Mucosa of descending colon (tissue), 3 donors: Measurements from ENCODE around the gene CARD6. TPM values are rescaled to one million over a fixed set of nuclear protein-coding genes. Genes with fewer than 3 reads are reported as not detected.
"Not testable (repeated sequence)": the region's sequence is repeated elsewhere in the genome, so short reads cannot be mapped to it uniquely, and the experiment has no call there.

Source experiments
- ATAC-seq: fragments of 200-7000 bp; cut with Tn5 transposase; one replicate; pipeline ENCODE4 v1.9.1; 2020; ENCODE audit warnings: mild to moderate bottlenecking, moderate library complexity
- DNase-seq, 3 donors: peaks; one replicate each; pipeline ENCODE4 v3.0.0-alpha.2; 2020
- H3K36me3 ChIP-seq: fragments of 200-600 bp; one replicate; pipeline ENCODE4 v1.8.0; 2021; ENCODE audit warnings: low read depth, mild to moderate bottlenecking
- H3K4me1 ChIP-seq: fragments of 200-600 bp; one replicate; pipeline ENCODE4 v1.8.0; 2021; ENCODE audit warnings: low read depth, mild to moderate bottlenecking
- H3K4me3 ChIP-seq: fragments of 200-600 bp; one replicate; pipeline ENCODE4 v1.8.0; 2021; ENCODE audit warnings: mild to moderate bottlenecking
- H3K9me3 ChIP-seq: fragments of 200-600 bp; one replicate; pipeline ENCODE4 v1.8.0; 2021; ENCODE audit warnings: mild to moderate bottlenecking
- CTCF ChIP-seq: fragments of 200-600 bp; IDR thresholded peaks from one replicate; pipeline ENCODE4 v1.8.0; 2022; ENCODE audit warnings: antibody characterized with exemption, mild to moderate bottlenecking
- intact Hi-C, 2 donors: fragments of 100-400 bp; cut with DNase I in 1 of 2; cut with micrococcal nuclease in 1 of 2; formaldehyde crosslinking; loops; one replicate each; pipeline versions ENCODE4 v1.11.0 to v1.11.1; 2022; cut with DNase I, micrococcal nuclease
- total RNA-seq, 3 donors: library from RNA; stranded (reverse); fragmentation: NEBNext Ultra II Directional in 2 of 3; extraction: Animal tissue kit (Norgen Biotek cat#: 25700) in 2 of 3; gene quantifications; one replicate each; pipeline versions ENCODE4 v1.2.1 to v1.2.4, GENCODE V29; 2021 to 2023
- donor health status: DM: no; HTN: no; CAD: no; lungs with moderate emphysema.
- donor health status: DM: no; HTN: no; CAD: no.
- donor health status: DM: no; HTN: yes; CAD: no.

Gene CARD6
- total RNA-seq, 3 donors from 2014 or later, result 1.7 to 6.3 (median 3.5) TPM

GRCh38 chr5:40812125-40812524 lies 29.0 kb upstream of the CARD6 start:
- DNase-seq (no peak), ATAC-seq (peak; percentile 68)
- no peaks in the 10 kb centered on the region for H3K4me1 ChIP-seq
- TF ChIP-seq CTCF, result no peak
- H3K9me3 ChIP-seq, result no peaks in the 10 kb centered on the region
- H3K4me3 ChIP-seq, result no peak overlapping the region
- no peaks in the 10 kb centered on the region for H3K36me3 ChIP-seq
- intact Hi-C loops, result no loop called here

GRCh38 chr5:40813698-40814281 lies 27.4 kb upstream of the CARD6 start:
- TF ChIP-seq CTCF, result no peak
- intact Hi-C loops, result no loop called here
- Histone ChIP-seq H3K36me3 (no peaks in the 10 kb centered on the region), H3K9me3 (no peaks in the 10 kb centered on the region), H3K4me3 (no peak overlapping the region), H3K4me1 (no peaks in the 10 kb centered on the region)
- DNase-seq (no peak), ATAC-seq (no peak)

- DNase-seq, result no peak
- no peaks in the 10 kb centered on the region for H3K9me3 ChIP-seq
- H3K4me1 ChIP-seq, result no peaks in the 10 kb centered on the region
- no peak overlapping the region for H3K4me3 ChIP-seq
- ATAC-seq, result no peak
- no peaks in the 10 kb centered on the region for H3K36me3 ChIP-seq
- TF ChIP-seq CTCF, result no peak
- intact Hi-C loops, result no loop called here
These were observed 17.7 kb upstream of the CARD6 start for GRCh38 chr5:40823459-40823858.

- H3K36me3 ChIP-seq, ATAC-seq, H3K4me3 ChIP-seq, H3K4me1 ChIP-seq, H3K9me3 ChIP-seq, DNase-seq, intact Hi-C loops: not testable (repeated sequence)
These were observed 15.6 kb upstream of the CARD6 start for GRCh38 chr5:40825461-40826043.

GRCh38 chr5:40826489-40827187 lies 14.5 kb upstream of the CARD6 start:
- no peaks in the 10 kb centered on the region for H3K9me3 ChIP-seq
- TF ChIP-seq CTCF, result no peak
- intact Hi-C loops, result no loop called here
- no peaks in the 10 kb centered on the region for H3K4me1 ChIP-seq
- ATAC-seq, result no peak
- no peak for DNase-seq
- no peak overlapping the region for H3K4me3 ChIP-seq
- peaks cover 10% of the 10 kb centered on the region for H3K36me3 ChIP-seq
